DOHH2 (cell line): ENCODE measurements around the gene NFYC.

Experiments
- CTCF ChIP-seq: fragments of 200-600 bp; sonication (generic); IDR thresholded peaks from one replicate; pipeline ENCODE4 v1.5.1; 2014; ENCODE audit warnings: antibody characterized with exemption, mild to moderate bottlenecking, low read depth, low read length; ENCODE audit not compliant: poor library complexity, severe bottlenecking
- EZH2phosphoT487 ChIP-seq: fragments of 200-600 bp; sonication (generic); IDR thresholded peaks from 2 replicates; pipeline ENCODE4 v1.6.1; 2017; ENCODE audit warnings: borderline replicate concordance, mild to moderate bottlenecking, antibody characterized with exemption, low read length, moderate library complexity, mixed read lengths

- TF ChIP-seq CTCF (peak; percentile 96), EZH2phosphoT487 (no peak)
Observed at GRCh38 chr1:40774266-40774998, 82.9 kb downstream of the NFYC start.
